Neural progenitor cell (in vitro differentiated cells): Measurements from ENCODE around the gene MRM3. TPM values are rescaled to one million over a fixed set of nuclear protein-coding genes. Genes with fewer than 3 reads are reported as not detected.
"Not testable (repeated sequence)": the region's sequence is repeated elsewhere in the genome, so short reads cannot be mapped to it uniquely, and the experiment has no call there.

ENCODE experiments used
- DNase-seq: peaks from one replicate; pipeline ENCODE4 v3.0.0-alpha.2; 2016; ENCODE audit warnings: low spot score
- H2AFZ ChIP-seq: fragments of 200-600 bp; sonication (generic); replicated peaks from 2 replicates; pipeline ENCODE4 v1.6.1; 2016; ENCODE audit warnings: antibody characterized with exemption
- H3F3A ChIP-seq: fragments of 200-600 bp; sonication (generic); 2 replicates; pipeline ENCODE4 v1.6.1; 2016; ENCODE audit warnings: antibody characterized with exemption, low read depth
- H3K27ac ChIP-seq: fragments of 200-600 bp; sonication (generic); 2 replicates; pipeline ENCODE4 v1.5.1; 2016; ENCODE audit warnings: mild to moderate bottlenecking
- H3K27me3 ChIP-seq: fragments of 200-600 bp; sonication (generic); 2 replicates; pipeline ENCODE4 v1.6.1; 2016; ENCODE audit warnings: mild to moderate bottlenecking, moderate library complexity
- H3K36me3 ChIP-seq: fragments of 200-600 bp; sonication (generic); 2 replicates; pipeline ENCODE4 v1.5.1; 2016
- H3K4me1 ChIP-seq: fragments of 200-600 bp; sonication (generic); 2 replicates; pipeline ENCODE4 v1.6.1; 2016; ENCODE audit warnings: mixed run types
- H3K4me2 ChIP-seq: fragments of 200-600 bp; sonication (generic); 2 replicates; pipeline ENCODE4 v1.6.1; 2016
- H3K4me3 ChIP-seq: fragments of 200-600 bp; sonication (generic); 2 replicates; pipeline ENCODE4 v1.5.1; 2016
- H3K79me2 ChIP-seq: fragments of 200-600 bp; sonication (generic); 2 replicates; pipeline ENCODE4 v1.6.1; 2016; ENCODE audit warnings: low read depth
- H3K9ac ChIP-seq: fragments of 200-600 bp; sonication (generic); 2 replicates; pipeline ENCODE4 v1.6.1; 2016
- H3K9me3 ChIP-seq: fragments of 200-600 bp; sonication (generic); 2 replicates; pipeline ENCODE4 v1.5.1; 2016; ENCODE audit warnings: low read depth
- H4K20me1 ChIP-seq: fragments of 200-600 bp; sonication (generic); 2 replicates; pipeline ENCODE4 v1.6.1; 2016; ENCODE audit warnings: low read depth
- H3K27ac Mint-ChIP-seq: 3 replicates; pipeline ENCODE4 v1.8.0; 2021; ENCODE audit warnings: mixed read lengths
- H3K27me3 Mint-ChIP-seq: 2 replicates; pipeline ENCODE4 v1.8.0; 2022; ENCODE audit warnings: low read depth, mild to moderate bottlenecking, inconsistent platforms, moderate library complexity, mixed read lengths; ENCODE audit not compliant: insufficient read depth
- H3K36me3 Mint-ChIP-seq: 3 replicates; pipeline ENCODE4 v1.8.0; 2021; ENCODE audit warnings: mixed read lengths
- H3K4me1 Mint-ChIP-seq: 3 replicates; pipeline ENCODE4 v1.8.0; 2021; ENCODE audit warnings: mixed read lengths
- H3K4me3 Mint-ChIP-seq: 3 replicates; pipeline ENCODE4 v1.8.0; 2021; ENCODE audit warnings: mild to moderate bottlenecking, moderate library complexity, mixed read lengths
- H3K9me3 Mint-ChIP-seq: 3 replicates; pipeline ENCODE4 v1.8.0; 2020; ENCODE audit warnings: mixed read lengths
- CTCF ChIP-seq: fragments of 200-600 bp; sonication (generic); IDR thresholded peaks from 2 replicates; pipeline ENCODE4 v1.5.1; 2017; ENCODE audit warnings: antibody characterized with exemption, mild to moderate bottlenecking
- EZH2 ChIP-seq: fragments of 200-600 bp; sonication (generic); IDR thresholded peaks from 2 replicates; pipeline ENCODE4 v1.6.1; 2017; ENCODE audit warnings: antibody characterized with exemption, mild to moderate bottlenecking, moderate library complexity
- EZH2phosphoT487 ChIP-seq: fragments of 200-600 bp; sonication (generic); IDR thresholded peaks from 2 replicates; pipeline ENCODE4 v1.6.1; 2017; ENCODE audit warnings: antibody characterized with exemption
- total RNA-seq: library from RNA; depleted of rRNA; stranded (reverse); fragments of >200 nt; gene quantifications from 2 replicates; pipeline ENCODE4 v1.2.3, GENCODE V29; 2015; ENCODE audit warnings: low replicate concordance

The MRM3 gene
- total RNA-seq, 1 donor from 2014 or later = 22.3 TPM

GRCh38 chr17:746783-747629 is 35.1 kb upstream of the MRM3 start:
- Mint-ChIP-seq H3K4me1 (peaks cover 16% of the 10 kb centered on the region), H3K27ac (no peak overlapping the region), H3K27me3 (peaks cover 5% of the 10 kb centered on the region), H3K36me3 (peaks cover 64% of the 10 kb centered on the region), H3K9me3 (peaks cover 24% of the 10 kb centered on the region), H3K4me3 (no peak overlapping the region)
- Histone ChIP-seq H3K79me2 (peaks cover 78% of the 10 kb centered on the region), H3K4me3 (no peak overlapping the region), H3K27ac (no peak overlapping the region), H3K4me1 (peaks cover 12% of the 10 kb centered on the region), H3K4me2 (no peak overlapping the region), H3K9ac (no peak overlapping the region), H4K20me1 (peaks cover 40% of the 10 kb centered on the region), H3F3A (no peaks in the 10 kb centered on the region), H2AFZ (no peak overlapping the region), H3K9me3 (no peaks in the 10 kb centered on the region), H3K36me3 (peaks cover 6% of the 10 kb centered on the region), H3K27me3 (no peaks in the 10 kb centered on the region)
- no peak for TF ChIP-seq CTCF
- TF ChIP-seq EZH2 = no peak
- no peak for TF ChIP-seq EZH2phosphoT487
- no peak for DNase-seq

GRCh38 chr17:748604-749003 is 33.5 kb upstream of the MRM3 start:
- not testable (repeated sequence) for H3K9ac ChIP-seq, DNase-seq, H3K4me3 ChIP-seq, H3K27me3 ChIP-seq, H3K4me3 Mint-ChIP-seq, H2AFZ ChIP-seq, H3K9me3 ChIP-seq, H3K27me3 Mint-ChIP-seq, H3K4me2 ChIP-seq, H3K27ac Mint-ChIP-seq, H3F3A ChIP-seq, H3K36me3 ChIP-seq, H3K27ac ChIP-seq
- Histone ChIP-seq H4K20me1 (peaks cover 25% of the 10 kb centered on the region), H3K4me1 (peaks cover 12% of the 10 kb centered on the region), H3K79me2 (peaks cover 75% of the 10 kb centered on the region)
- H3K4me1 Mint-ChIP-seq = peaks cover 19% of the 10 kb centered on the region
- H3K9me3 Mint-ChIP-seq = peaks cover 24% of the 10 kb centered on the region
- peaks cover 53% of the 10 kb centered on the region for H3K36me3 Mint-ChIP-seq

GRCh38 chr17:749359-749758 is 32.8 kb upstream of the MRM3 start:
- not testable (repeated sequence) for H3K4me3 Mint-ChIP-seq, H3K4me2 ChIP-seq, H3K9me3 ChIP-seq, H3K27me3 Mint-ChIP-seq, H3K4me3 ChIP-seq, DNase-seq, H2AFZ ChIP-seq, H3K36me3 ChIP-seq, H3K27ac Mint-ChIP-seq, H3K27ac ChIP-seq, H3K27me3 ChIP-seq, H3K9ac ChIP-seq
- H3K9me3 Mint-ChIP-seq = peaks cover 24% of the 10 kb centered on the region
- peaks cover 10% of the 10 kb centered on the region for H3F3A ChIP-seq
- peaks cover 21% of the 10 kb centered on the region for H3K4me1 Mint-ChIP-seq
- H3K36me3 Mint-ChIP-seq = peaks cover 50% of the 10 kb centered on the region
- H4K20me1 ChIP-seq = peaks cover 21% of the 10 kb centered on the region
- H3K4me1 ChIP-seq = peaks cover 12% of the 10 kb centered on the region
- peaks cover 68% of the 10 kb centered on the region for H3K79me2 ChIP-seq

- Mint-ChIP-seq H3K36me3 (peaks cover 52% of the 10 kb centered on the region), H3K9me3 (peaks cover 24% of the 10 kb centered on the region), H3K27ac (no peak overlapping the region), H3K4me3 (peak overlapping the region; percentile 96), H3K4me1 (peaks cover 23% of the 10 kb centered on the region), H3K27me3 (peaks cover 9% of the 10 kb centered on the region)
- Histone ChIP-seq H3K9me3 (no peaks in the 10 kb centered on the region), H2AFZ (no peak overlapping the region), H4K20me1 (peaks cover 11% of the 10 kb centered on the region), H3K4me3 (peak overlapping the region; percentile 64), H3K4me1 (peaks cover 13% of the 10 kb centered on the region), H3K27me3 (no peaks in the 10 kb centered on the region), H3K9ac (no peak overlapping the region), H3F3A (peaks cover 21% of the 10 kb centered on the region), H3K36me3 (no peaks in the 10 kb centered on the region), H3K79me2 (peaks cover 56% of the 10 kb centered on the region), H3K4me2 (peak overlapping the region; percentile 99), H3K27ac (no peak overlapping the region)
- TF ChIP-seq CTCF (no peak), EZH2phosphoT487 (no peak), EZH2 (no peak)
- no peak for DNase-seq
Measured at GRCh38 chr17:750431-751037, 31.6 kb upstream of the MRM3 start.
